RWPE2 (cell line): ENCODE data around the gene MAGI1.

Source experiments
- ATAC-seq: fragments of 200-7000 bp; cut with Tn5 transposase; 3 replicates; pipeline ENCODE4 v1.9.1; 2021; ENCODE audit warnings: low read depth
- DNase-seq: peaks from one replicate; pipeline ENCODE4 v3.0.0-alpha.2; 2020; ENCODE audit warnings: low spot score
- H3K27ac ChIP-seq: fragments of 450-650 bp; 2 replicates; pipeline ENCODE4 v1.5.1; 2017; ENCODE audit warnings: mild to moderate bottlenecking; ENCODE audit not compliant: poor library complexity, severe bottlenecking
- H3K27me3 ChIP-seq: fragments of 250-450 bp; sonication (Bioruptor Pico); 2 replicates; pipeline ENCODE4 v1.5.1; 2021; ENCODE audit warnings: mild to moderate bottlenecking, moderate library complexity; ENCODE audit not compliant: insufficient read depth, poor library complexity, severe bottlenecking
- H3K36me3 ChIP-seq: fragments of 250-450 bp; sonication (Bioruptor Pico); 2 replicates; pipeline ENCODE4 v1.5.1; 2020; ENCODE audit warnings: low read depth, mild to moderate bottlenecking, moderate library complexity
- H3K4me1 ChIP-seq: fragments of 250-450 bp; sonication (Bioruptor Pico); 2 replicates; pipeline ENCODE4 v1.5.1; 2021; ENCODE audit warnings: mild to moderate bottlenecking, moderate library complexity; ENCODE audit not compliant: insufficient read depth, poor library complexity, severe bottlenecking
- H3K4me3 ChIP-seq: fragments of 250-450 bp; sonication (Bioruptor Pico); 2 replicates; pipeline ENCODE4 v1.5.1; 2021; ENCODE audit warnings: mild to moderate bottlenecking, moderate library complexity; ENCODE audit not compliant: severe bottlenecking
- H3K9me3 ChIP-seq: fragments of 250-450 bp; sonication (Bioruptor Pico); 2 replicates; pipeline ENCODE4 v1.5.1; 2021; ENCODE audit warnings: mild to moderate bottlenecking, moderate library complexity; ENCODE audit not compliant: severe bottlenecking
- TF ChIP-seq, protein P1 (sequence below): fragments of 450-650 bp; IDR thresholded peaks from one replicate; pipeline ENCODE4 v1.5.1; 2017; ENCODE audit warnings: mild to moderate bottlenecking, moderate library complexity; ENCODE audit not compliant: poor library complexity, severe bottlenecking

MAGI1 gene

GRCh38 chr3:65955792-65956477 is 82.8 kb downstream of the MAGI1 start:
- H3K4me3 ChIP-seq: no peak overlapping the region
- peaks cover 24% of the 10 kb centered on the region for H3K4me1 ChIP-seq
- peak overlapping the region; percentile 54 for H3K27ac ChIP-seq
- H3K36me3 ChIP-seq: no peaks in the 10 kb centered on the region
- ATAC-seq (peak; percentile 91), DNase-seq (no peak)
- H3K27me3 ChIP-seq: no peaks in the 10 kb centered on the region
- TF ChIP-seq, protein P1, sequence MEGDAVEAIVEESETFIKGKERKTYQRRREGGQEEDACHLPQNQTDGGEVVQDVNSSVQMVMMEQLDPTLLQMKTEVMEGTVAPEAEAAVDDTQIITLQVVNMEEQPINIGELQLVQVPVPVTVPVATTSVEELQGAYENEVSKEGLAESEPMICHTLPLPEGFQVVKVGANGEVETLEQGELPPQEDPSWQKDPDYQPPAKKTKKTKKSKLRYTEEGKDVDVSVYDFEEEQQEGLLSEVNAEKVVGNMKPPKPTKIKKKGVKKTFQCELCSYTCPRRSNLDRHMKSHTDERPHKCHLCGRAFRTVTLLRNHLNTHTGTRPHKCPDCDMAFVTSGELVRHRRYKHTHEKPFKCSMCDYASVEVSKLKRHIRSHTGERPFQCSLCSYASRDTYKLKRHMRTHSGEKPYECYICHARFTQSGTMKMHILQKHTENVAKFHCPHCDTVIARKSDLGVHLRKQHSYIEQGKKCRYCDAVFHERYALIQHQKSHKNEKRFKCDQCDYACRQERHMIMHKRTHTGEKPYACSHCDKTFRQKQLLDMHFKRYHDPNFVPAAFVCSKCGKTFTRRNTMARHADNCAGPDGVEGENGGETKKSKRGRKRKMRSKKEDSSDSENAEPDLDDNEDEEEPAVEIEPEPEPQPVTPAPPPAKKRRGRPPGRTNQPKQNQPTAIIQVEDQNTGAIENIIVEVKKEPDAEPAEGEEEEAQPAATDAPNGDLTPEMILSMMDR: no peak
- no peaks in the 10 kb centered on the region for H3K9me3 ChIP-seq

DNA sequence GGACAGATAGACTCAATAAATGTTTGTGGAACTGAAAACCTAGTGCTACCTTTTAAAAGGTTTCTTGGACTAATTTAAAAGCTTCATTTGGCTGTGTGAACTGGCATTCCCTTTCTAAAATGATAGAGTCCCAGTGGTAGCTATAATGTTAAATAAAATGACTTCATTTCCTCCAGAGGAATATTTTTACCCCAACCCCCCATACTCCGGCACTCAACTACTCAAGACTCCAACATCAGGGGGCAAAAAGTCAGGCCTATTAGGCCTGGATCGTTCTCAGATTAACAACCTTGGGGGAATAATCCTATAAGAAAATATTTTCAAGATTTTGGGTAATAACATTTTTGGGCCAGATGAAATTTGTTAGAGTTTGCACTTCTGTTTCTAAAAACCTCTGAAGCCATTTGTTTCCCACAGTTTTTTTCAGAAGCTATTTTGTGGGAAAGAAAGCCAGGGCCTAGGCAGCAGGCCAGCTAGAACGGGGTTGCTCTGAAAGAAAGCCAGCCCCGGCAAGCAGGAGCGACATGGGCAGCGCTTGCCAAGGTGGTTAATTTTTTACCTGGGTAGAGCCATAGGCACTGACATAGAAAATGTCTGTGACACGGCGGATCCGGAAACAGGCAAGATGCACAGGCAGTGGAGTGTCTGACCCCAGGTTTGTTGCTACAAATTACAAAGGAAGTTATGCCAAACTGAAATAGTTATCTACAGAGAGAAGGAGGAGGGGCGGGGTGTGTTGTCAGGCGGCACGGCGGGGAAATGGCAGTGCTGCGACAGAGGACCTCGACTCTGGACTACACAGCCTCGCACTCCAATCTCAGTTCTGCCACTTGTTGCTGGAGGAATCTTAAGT is 84.6 kb downstream of the MAGI1 start:
- H3K4me3 ChIP-seq: no peak overlapping the region
- H3K27me3 ChIP-seq: no peaks in the 10 kb centered on the region
- H3K4me1 ChIP-seq: peaks cover 24% of the 10 kb centered on the region
- ATAC-seq (no peak), DNase-seq (no peak)
- no peaks in the 10 kb centered on the region for H3K9me3 ChIP-seq
- peak overlapping the region; percentile 4 for H3K27ac ChIP-seq
- no peaks in the 10 kb centered on the region for H3K36me3 ChIP-seq
- TF ChIP-seq, protein P1: no peak

- TF ChIP-seq, protein P1: no peak
- H3K27ac ChIP-seq: peak overlapping the region; percentile 4
- no peaks in the 10 kb centered on the region for H3K9me3 ChIP-seq
- H3K4me3 ChIP-seq: no peak overlapping the region
- DNase-seq (no peak), ATAC-seq (no peak)
- H3K27me3 ChIP-seq: no peaks in the 10 kb centered on the region
- H3K4me1 ChIP-seq: peaks cover 24% of the 10 kb centered on the region
- H3K36me3 ChIP-seq: no peaks in the 10 kb centered on the region
Measured at GRCh38 chr3:65953301-65953812, 85.4 kb downstream of the MAGI1 start.

GRCh38 chr3:65952842-65953241 is 85.9 kb downstream of the MAGI1 start:
- H3K27ac ChIP-seq: peak overlapping the region; percentile 4
- H3K4me3 ChIP-seq: no peak overlapping the region
- DNase-seq (no peak), ATAC-seq (no peak)
- TF ChIP-seq, protein P1: no peak
- H3K9me3 ChIP-seq: no peaks in the 10 kb centered on the region
- H3K27me3 ChIP-seq: no peaks in the 10 kb centered on the region
- peaks cover 24% of the 10 kb centered on the region for H3K4me1 ChIP-seq
- no peaks in the 10 kb centered on the region for H3K36me3 ChIP-seq
